HepG2 (cell line): ENCODE results near the gene DNMT3A. TPM values are rescaled to one million over a fixed set of nuclear protein-coding genes. Genes with fewer than 3 reads are reported as not detected.
A peak's percentile ranks its signal among the peaks of the same experiment; 100 is the strongest.

Source experiments
- AFF4 ChIP-seq: sonication (generic); formaldehyde crosslinking; IDR thresholded peaks from 2 replicates; pipeline ENCODE4 v1.4.0; 2020; ENCODE audit warnings: missing genetic modification reagents
- KAT2B ChIP-seq: fragments of 150-350 bp; IDR thresholded peaks from 2 replicates; pipeline ENCODE4 v1.6.1; 2014; ENCODE audit warnings: low read depth, low read length, borderline replicate concordance
- KLF13 ChIP-seq: sonication (generic); formaldehyde crosslinking; IDR thresholded peaks from 2 replicates; pipeline ENCODE4 v1.4.0; 2020; ENCODE audit warnings: mild to moderate bottlenecking, missing genetic modification reagents
- RBFOX2 ChIP-seq: fragments of 200-400 bp; formaldehyde crosslinking; IDR thresholded peaks from 2 replicates; pipeline ENCODE4 v1.6.1; 2017; ENCODE audit warnings: low read depth, mild to moderate bottlenecking, low read length
- RNF2 ChIP-seq: fragments of 450-650 bp; conservative IDR thresholded peaks from 2 replicates; pipeline ENCODE4 v1.6.1; 2016; ENCODE audit warnings: low read depth
- SMARCE1 ChIP-seq: fragments of 450-650 bp; IDR thresholded peaks from 2 replicates; pipeline ENCODE4 v1.6.1; 2017; ENCODE audit warnings: borderline replicate concordance
- TARDBP ChIP-seq: sonication (generic); formaldehyde crosslinking; IDR thresholded peaks from 2 replicates; pipeline ENCODE4 v1.8.0; 2022; ENCODE audit warnings: mild to moderate bottlenecking, missing genetic modification reagents
- TBX2 ChIP-seq: sonication (generic); formaldehyde crosslinking; IDR thresholded peaks from 2 replicates; pipeline ENCODE4 v1.5.0; 2020; ENCODE audit warnings: missing genetic modification reagents, mild to moderate bottlenecking, borderline replicate concordance
- TSC22D2 ChIP-seq: sonication (generic); formaldehyde crosslinking; IDR thresholded peaks from 2 replicates; pipeline ENCODE4 v1.5.1; 2020; ENCODE audit warnings: missing genetic modification reagents, mild to moderate bottlenecking, borderline replicate concordance
- ZMYM3 ChIP-seq: sonication (generic); formaldehyde crosslinking; IDR thresholded peaks from 2 replicates; pipeline ENCODE4 v1.5.1; 2020; ENCODE audit warnings: mild to moderate bottlenecking, missing genetic modification reagents
- ZMYM4 ChIP-seq: sonication (generic); formaldehyde crosslinking; IDR thresholded peaks from 2 replicates; pipeline ENCODE4 v1.8.1; 2023; ENCODE audit warnings: mild to moderate bottlenecking, missing genetic modification reagents
- ZNF335 ChIP-seq: sonication (generic); formaldehyde crosslinking; IDR thresholded peaks from 2 replicates; pipeline ENCODE4 v1.4.0; 2020; ENCODE audit warnings: missing genetic modification reagents
- ZNF451 ChIP-seq: sonication (generic); formaldehyde crosslinking; IDR thresholded peaks from 2 replicates; pipeline ENCODE4 v1.5.0; 2020; ENCODE audit warnings: mild to moderate bottlenecking, missing genetic modification reagents
- ZNF546 ChIP-seq: sonication (generic); formaldehyde crosslinking; conservative IDR thresholded peaks from 2 replicates; pipeline ENCODE4 v1.8.1; 2023; ENCODE audit warnings: mild to moderate bottlenecking, missing genetic modification reagents
- ZNF556 ChIP-seq: sonication (generic); formaldehyde crosslinking; IDR thresholded peaks from 2 replicates; pipeline ENCODE4 v1.4.0; 2020; ENCODE audit warnings: mild to moderate bottlenecking, missing genetic modification reagents, borderline replicate concordance
- ZNF563 ChIP-seq: sonication (generic); formaldehyde crosslinking; IDR thresholded peaks from 2 replicates; pipeline ENCODE4 v1.8.0; 2022; ENCODE audit warnings: mild to moderate bottlenecking, moderate library complexity, missing genetic modification reagents
- ZSCAN25 ChIP-seq: sonication (generic); formaldehyde crosslinking; IDR thresholded peaks from 2 replicates; pipeline ENCODE4 v1.8.0; 2022; ENCODE audit warnings: mild to moderate bottlenecking, missing genetic modification reagents
- polyA plus RNA-seq, 8 experiments: library from polyadenylated mRNA; depleted of rRNA in 3 of 8; stranded (reverse) in 7 of 8; unstranded in 1 of 8; fragments of >200 nt; fragmentation: Illumina TruSeq in 4 of 8; extraction: Trizol in 4 of 8; gene quantifications; 2 replicates each; pipeline versions ENCODE4 v1.2.1 to v1.2.3, GENCODE V29; 2011 to 2016; ENCODE audit warnings: low read depth in 4 of 8, missing spikeins in 1 of 8, mixed read lengths in 1 of 8; ENCODE audit not compliant: insufficient read depth in 1 of 8
- total RNA-seq, 5 experiments: library from RNA; depleted of rRNA; stranded (reverse); fragments of >200 nt; fragmentation: Illumina TruSeq; extraction: Trizol; gene quantifications; 2 replicates each; pipeline ENCODE4 v1.2.3, GENCODE V29; 2016; ENCODE audit warnings: low read depth in 1 of 5
- TF ChIP-seq, protein P1 (sequence below): sonication (generic); formaldehyde crosslinking; IDR thresholded peaks from 2 replicates; pipeline ENCODE4 v1.8.0; 2022; ENCODE audit warnings: mild to moderate bottlenecking, missing genetic modification reagents, borderline replicate concordance
- TF ChIP-seq, protein P2 (sequence below): IDR thresholded peaks from 2 replicates; pipeline ENCODE4 v1.6.1; 2012; ENCODE audit warnings: inconsistent platforms
- TF ChIP-seq, protein P3 (sequence below): sonication (generic); formaldehyde crosslinking; IDR thresholded peaks from 2 replicates; pipeline ENCODE4 v1.8.0; 2022; ENCODE audit warnings: missing genetic modification reagents, mild to moderate bottlenecking, inconsistent platforms, borderline replicate concordance
- TF ChIP-seq, protein P4 (sequence below): IDR thresholded peaks from 2 replicates; pipeline ENCODE4 v1.6.1; 2016; ENCODE audit warnings: mild to moderate bottlenecking

Gene DNMT3A
- total and polyA plus RNA-seq, 2 of the 13 experiments (the other 11 are each of a cell fraction or from before 2014, with no cell fraction given), result 14.7 to 29.1 TPM

- TF ChIP-seq KLF13 (CRISPR knock-in tag) (no peak), TBX2 (CRISPR knock-in tag) (peak; percentile 79; the same call in 1 of the 2 replicates), ZNF451 (CRISPR knock-in tag) (peak; percentile 55; the same call in 1 of the 2 replicates), TARDBP (CRISPR knock-in tag) (peak; percentile 59; the same call in 1 of the 2 replicates), ZNF335 (no peak), RNF2 (peak; percentile 66), KAT2B (no peak), ZNF546 (CRISPR knock-in tag) (peak; percentile 81; the same call in 1 of the 2 replicates), SMARCE1 (no peak), ZMYM3 (peak; percentile 6; the same call in 1 of the 2 replicates), ZNF563 (CRISPR knock-in tag) (0 out of 2 replicates have a peak, but pooled peaks have one; percentile 25), RBFOX2 (no peak), AFF4 (CRISPR knock-in tag) (no peak), ZNF556 (CRISPR knock-in tag) (peak; percentile 68; the same call in 1 of the 2 replicates), TSC22D2 (CRISPR knock-in tag) (0 out of 2 replicates have a peak, but pooled peaks have one; percentile 15), ZSCAN25 (CRISPR knock-in tag) (peak; percentile 44; the same call in 1 of the 2 replicates), ZMYM4 (CRISPR knock-in tag) (peak; percentile 62; the same call in 1 of the 2 replicates)
- TF ChIP-seq, protein P1, sequence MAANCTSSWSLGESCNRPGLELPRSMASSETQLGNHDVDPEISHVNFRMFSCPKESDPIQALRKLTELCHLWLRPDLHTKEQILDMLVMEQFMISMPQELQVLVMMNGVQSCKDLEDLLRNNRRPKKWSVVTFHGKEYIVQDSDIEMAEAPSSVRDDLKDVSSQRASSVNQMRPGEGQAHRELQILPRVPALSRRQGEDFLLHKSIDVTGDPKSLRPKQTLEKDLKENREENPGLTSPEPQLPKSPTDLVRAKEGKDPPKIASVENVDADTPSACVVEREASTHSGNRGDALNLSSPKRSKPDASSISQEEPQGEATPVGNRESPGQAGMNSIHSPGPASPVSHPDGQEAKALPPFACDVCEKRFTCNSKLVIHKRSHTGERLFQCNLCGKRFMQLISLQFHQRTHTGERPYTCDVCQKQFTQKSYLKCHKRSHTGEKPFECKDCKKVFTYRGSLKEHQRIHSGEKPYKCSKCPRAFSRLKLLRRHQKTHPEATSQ (CRISPR knock-in tag), result peak; percentile 27; the same call in 1 of the 2 replicates
- TF ChIP-seq, protein P2, sequence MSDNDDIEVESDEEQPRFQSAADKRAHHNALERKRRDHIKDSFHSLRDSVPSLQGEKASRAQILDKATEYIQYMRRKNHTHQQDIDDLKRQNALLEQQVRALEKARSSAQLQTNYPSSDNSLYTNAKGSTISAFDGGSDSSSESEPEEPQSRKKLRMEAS, result peak; percentile 74; the same call in 1 of the 2 replicates
- TF ChIP-seq, protein P3, sequence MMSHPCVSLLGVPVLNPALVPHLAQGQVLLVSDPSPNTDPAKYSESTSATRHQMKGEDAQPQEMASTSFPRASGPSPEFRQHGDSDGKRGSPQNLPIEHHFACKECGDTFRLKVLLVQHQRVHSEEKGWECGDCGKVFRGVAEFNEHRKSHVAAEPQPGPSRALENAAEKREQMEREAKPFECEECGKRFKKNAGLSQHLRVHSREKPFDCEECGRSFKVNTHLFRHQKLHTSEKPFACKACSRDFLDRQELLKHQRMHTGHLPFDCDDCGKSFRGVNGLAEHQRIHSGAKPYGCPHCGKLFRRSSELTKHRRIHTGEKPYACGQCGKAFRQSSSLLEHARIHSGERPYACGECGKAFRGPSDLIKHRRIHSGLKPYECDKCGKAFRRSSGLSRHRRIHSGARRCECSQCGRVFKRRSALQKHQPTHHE, result no peak
- TF ChIP-seq, protein P4, sequence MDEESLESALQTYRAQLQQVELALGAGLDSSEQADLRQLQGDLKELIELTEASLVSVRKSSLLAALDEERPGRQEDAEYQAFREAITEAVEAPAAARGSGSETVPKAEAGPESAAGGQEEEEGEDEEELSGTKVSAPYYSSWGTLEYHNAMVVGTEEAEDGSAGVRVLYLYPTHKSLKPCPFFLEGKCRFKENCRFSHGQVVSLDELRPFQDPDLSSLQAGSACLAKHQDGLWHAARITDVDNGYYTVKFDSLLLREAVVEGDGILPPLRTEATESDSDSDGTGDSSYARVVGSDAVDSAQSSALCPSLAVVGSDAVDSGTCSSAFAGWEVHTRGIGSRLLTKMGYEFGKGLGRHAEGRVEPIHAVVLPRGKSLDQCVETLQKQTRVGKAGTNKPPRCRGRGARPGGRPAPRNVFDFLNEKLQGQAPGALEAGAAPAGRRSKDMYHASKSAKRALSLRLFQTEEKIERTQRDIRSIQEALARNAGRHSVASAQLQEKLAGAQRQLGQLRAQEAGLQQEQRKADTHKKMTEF (CRISPR knock-in tag), result peak; percentile 69; the same call in 1 of the 2 replicates
Measured at GRCh38 chr2:25376750-25377621, 35.3 kb upstream of the DNMT3A start (continued).
